Uterus (tissue), 2 donors: ENCODE measurements around the gene CDK6.

Source experiments
- POLR2A ChIP-seq, 2 donors: fragments of 450-650 bp; IDR thresholded peaks; one replicate each; pipeline ENCODE4 v1.6.1; 2016; ENCODE audit warnings: antibody characterized with exemption in 2 of 2, mild to moderate bottlenecking in 1 of 2, moderate library complexity in 1 of 2
- TF ChIP-seq, protein P1 (sequence below), 4 experiments: fragments of 200-600 bp in 2 of 4; fragments of 450-650 bp in 2 of 4; sonication (generic) in 2 of 4; IDR thresholded peaks; one replicate each; pipeline ENCODE4 v1.5.1; 2016 to 2019; ENCODE audit warnings: antibody characterized with exemption in 4 of 4, mild to moderate bottlenecking in 2 of 4, moderate library complexity in 1 of 4

DNA sequence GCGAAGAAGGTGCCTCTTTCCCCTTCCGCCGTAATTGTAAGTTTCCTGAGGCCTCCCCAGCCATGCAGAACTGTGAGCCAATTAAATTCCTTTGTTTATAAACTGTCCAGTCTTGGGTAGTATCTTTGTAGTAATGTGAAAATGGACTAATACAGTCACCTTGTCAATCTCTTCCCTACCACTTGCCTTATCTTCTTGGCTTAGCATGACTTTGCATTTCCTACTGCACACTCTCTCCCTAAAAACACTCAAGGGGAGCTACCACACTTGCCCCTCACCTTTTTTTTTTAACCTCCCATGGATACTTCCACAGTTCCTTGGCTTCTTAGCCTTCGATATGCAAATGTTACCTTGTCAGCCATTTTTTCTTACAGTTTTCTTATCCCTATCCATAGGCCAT lies 7.4 kb upstream of the CDK6 start:
- no peak for TF ChIP-seq POLR2A (IDR thresholded peaks at IDR 0.05)
- TF ChIP-seq, protein P1, sequence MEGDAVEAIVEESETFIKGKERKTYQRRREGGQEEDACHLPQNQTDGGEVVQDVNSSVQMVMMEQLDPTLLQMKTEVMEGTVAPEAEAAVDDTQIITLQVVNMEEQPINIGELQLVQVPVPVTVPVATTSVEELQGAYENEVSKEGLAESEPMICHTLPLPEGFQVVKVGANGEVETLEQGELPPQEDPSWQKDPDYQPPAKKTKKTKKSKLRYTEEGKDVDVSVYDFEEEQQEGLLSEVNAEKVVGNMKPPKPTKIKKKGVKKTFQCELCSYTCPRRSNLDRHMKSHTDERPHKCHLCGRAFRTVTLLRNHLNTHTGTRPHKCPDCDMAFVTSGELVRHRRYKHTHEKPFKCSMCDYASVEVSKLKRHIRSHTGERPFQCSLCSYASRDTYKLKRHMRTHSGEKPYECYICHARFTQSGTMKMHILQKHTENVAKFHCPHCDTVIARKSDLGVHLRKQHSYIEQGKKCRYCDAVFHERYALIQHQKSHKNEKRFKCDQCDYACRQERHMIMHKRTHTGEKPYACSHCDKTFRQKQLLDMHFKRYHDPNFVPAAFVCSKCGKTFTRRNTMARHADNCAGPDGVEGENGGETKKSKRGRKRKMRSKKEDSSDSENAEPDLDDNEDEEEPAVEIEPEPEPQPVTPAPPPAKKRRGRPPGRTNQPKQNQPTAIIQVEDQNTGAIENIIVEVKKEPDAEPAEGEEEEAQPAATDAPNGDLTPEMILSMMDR (IDR thresholded peaks at IDR 0.05), result no peak
